ENCODE measurements around the gene MYPOP. TPM values are rescaled to one million over a fixed set of nuclear protein-coding genes. Genes with fewer than 3 reads are reported as not detected.

Gene MYPOP
- total and polyA plus RNA-seq, 2 of the 13 experiments (the other 11 are each of a cell fraction or from before 2014, with no cell fraction given), result 2.3 to 2.7 TPM

GRCh38 chr19:45862564-45863334, 39.7 kb downstream of the MYPOP start, which contains the start of gene SYMPK (continued):
- TF ChIP-seq IRF9 (CRISPR knock-in tag; IDR thresholded peaks at IDR 0.05; ENCODE audit: borderline replicate concordance) (peak; percentile 45; the same call in 1 of the 2 replicates), FOXO4 (CRISPR knock-in tag; conservative IDR thresholded peaks at IDR 0.05) (no peak), ZNF550 (CRISPR knock-in tag; IDR thresholded peaks at IDR 0.05; ENCODE audit: borderline replicate concordance) (0 out of 2 replicates have a peak, but pooled peaks have one; percentile 91), NFE2L1 (CRISPR knock-in tag; IDR thresholded peaks at IDR 0.05; ENCODE audit: borderline replicate concordance) (0 out of 2 replicates have a peak, but pooled peaks have one; percentile 56), ATF1 (CRISPR knock-in tag; IDR thresholded peaks at IDR 0.05) (peak; percentile 74; the same call in 1 of the 2 replicates), MATR3 (CRISPR knock-in tag; IDR thresholded peaks at IDR 0.05) (no peak), NFRKB (IDR thresholded peaks at IDR 0.05) (no peak), MAX (IDR thresholded peaks at IDR 0.05) (peak; percentile 86), MXI1 (IDR thresholded peaks at IDR 0.05; ENCODE audit: borderline replicate concordance, low read depth, low read length) (peak; percentile 92; the same call in 1 of the 3 replicates), REL (CRISPR knock-in tag; conservative IDR thresholded peaks at IDR 0.05) (no peak), ZNF326 (CRISPR knock-in tag; IDR thresholded peaks at IDR 0.05; ENCODE audit: borderline replicate concordance) (no peak), CSRNP2 (CRISPR knock-in tag; conservative IDR thresholded peaks at IDR 0.05; ENCODE audit: low read depth) (no peak), THAP9 (CRISPR knock-in tag; IDR thresholded peaks at IDR 0.05; ENCODE audit: borderline replicate concordance) (peak; percentile 96), HOXA5 (CRISPR knock-in tag; IDR thresholded peaks at IDR 0.05) (peak; percentile 62), MLLT10 (CRISPR knock-in tag; IDR thresholded peaks at IDR 0.05) (no peak), PHF21A (CRISPR knock-in tag; IDR thresholded peaks at IDR 0.05) (no peak; the same call in 1 of the 2 replicates), ZNF30 (CRISPR knock-in tag; IDR thresholded peaks at IDR 0.05) (no peak), NPAS2 (CRISPR knock-in tag; IDR thresholded peaks at IDR 0.05; ENCODE audit: borderline replicate concordance) (no peak), TCF7L2 (IDR thresholded peaks at IDR 0.05; ENCODE audit: low read depth, low read length) (no peak), ARNT2 (CRISPR knock-in tag; IDR thresholded peaks at IDR 0.05; ENCODE audit: low read depth) (0 out of 2 replicates have a peak, but pooled peaks have one; percentile 69), RBM39 (IDR thresholded peaks at IDR 0.05; ENCODE audit: low read depth, low read length, poor library complexity, severe bottlenecking) (no peak), CCDC6 (CRISPR knock-in tag; IDR thresholded peaks at IDR 0.05) (peak; percentile 55; the same call in 1 of the 2 replicates), PRMT3 (CRISPR knock-in tag; IDR thresholded peaks at IDR 0.05; ENCODE audit: borderline replicate concordance, low read depth) (no peak)
